Measurements from ENCODE around the gene LIN28B. TPM values are rescaled to one million over a fixed set of nuclear protein-coding genes. Genes with fewer than 3 reads are reported as not detected.

Gene LIN28B, protein sequence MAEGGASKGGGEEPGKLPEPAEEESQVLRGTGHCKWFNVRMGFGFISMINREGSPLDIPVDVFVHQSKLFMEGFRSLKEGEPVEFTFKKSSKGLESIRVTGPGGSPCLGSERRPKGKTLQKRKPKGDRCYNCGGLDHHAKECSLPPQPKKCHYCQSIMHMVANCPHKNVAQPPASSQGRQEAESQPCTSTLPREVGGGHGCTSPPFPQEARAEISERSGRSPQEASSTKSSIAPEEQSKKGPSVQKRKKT
- not detected for total RNA-seq

DNA sequence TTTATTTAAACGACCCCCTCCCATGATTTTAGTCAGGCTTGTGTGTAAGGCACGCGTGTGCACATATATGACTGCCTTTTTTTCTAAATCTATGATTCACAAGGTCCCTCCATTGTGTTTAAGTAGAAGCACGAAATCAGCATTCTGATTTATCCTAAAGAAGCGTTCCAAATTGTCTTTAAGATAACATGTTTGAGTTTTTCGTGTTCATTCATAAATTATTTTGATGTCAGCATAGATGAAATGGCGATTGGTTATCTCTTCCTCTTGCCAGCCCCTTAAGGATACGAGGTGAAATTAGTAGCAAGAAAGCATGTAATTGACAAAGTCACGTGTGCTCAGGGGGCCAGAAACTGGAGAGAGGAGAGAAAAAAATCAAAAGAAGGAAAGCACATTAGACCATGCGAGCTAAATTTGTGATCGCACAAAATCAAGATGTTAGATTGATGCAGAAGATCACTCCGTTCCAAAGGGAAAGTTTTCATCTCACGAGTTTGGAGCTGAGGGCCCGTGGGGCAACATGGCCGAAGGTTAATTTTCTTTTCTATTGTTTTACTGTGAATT, at the start of gene LIN28B:
TSS of gene LIN28B (plus strand) at position 377 of the 564 bp plus-strand sequence. CDS start at position 521, 144 bp downstream.
- Histone ChIP-seq H3K27me3 (peaks cover 0 to 38% of the 10 kb centered on the region in 2 donors), H3K27ac (no peak within 1 kb of the TSS), H3K36me3 (no peaks in the 10 kb centered on the region), H3K4me3 (no peak within 1 kb of the TSS), H3K4me1 (no peaks in the 10 kb centered on the region), H3K9me3 (no peaks in the 10 kb centered on the region)
- no peak for TF ChIP-seq POLR2A (IDR thresholded peaks at IDR 0.05)
- TF ChIP-seq, protein P1, sequence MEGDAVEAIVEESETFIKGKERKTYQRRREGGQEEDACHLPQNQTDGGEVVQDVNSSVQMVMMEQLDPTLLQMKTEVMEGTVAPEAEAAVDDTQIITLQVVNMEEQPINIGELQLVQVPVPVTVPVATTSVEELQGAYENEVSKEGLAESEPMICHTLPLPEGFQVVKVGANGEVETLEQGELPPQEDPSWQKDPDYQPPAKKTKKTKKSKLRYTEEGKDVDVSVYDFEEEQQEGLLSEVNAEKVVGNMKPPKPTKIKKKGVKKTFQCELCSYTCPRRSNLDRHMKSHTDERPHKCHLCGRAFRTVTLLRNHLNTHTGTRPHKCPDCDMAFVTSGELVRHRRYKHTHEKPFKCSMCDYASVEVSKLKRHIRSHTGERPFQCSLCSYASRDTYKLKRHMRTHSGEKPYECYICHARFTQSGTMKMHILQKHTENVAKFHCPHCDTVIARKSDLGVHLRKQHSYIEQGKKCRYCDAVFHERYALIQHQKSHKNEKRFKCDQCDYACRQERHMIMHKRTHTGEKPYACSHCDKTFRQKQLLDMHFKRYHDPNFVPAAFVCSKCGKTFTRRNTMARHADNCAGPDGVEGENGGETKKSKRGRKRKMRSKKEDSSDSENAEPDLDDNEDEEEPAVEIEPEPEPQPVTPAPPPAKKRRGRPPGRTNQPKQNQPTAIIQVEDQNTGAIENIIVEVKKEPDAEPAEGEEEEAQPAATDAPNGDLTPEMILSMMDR (IDR thresholded peaks at IDR 0.05) = no peak
- DNase-seq = no peak

DNA sequence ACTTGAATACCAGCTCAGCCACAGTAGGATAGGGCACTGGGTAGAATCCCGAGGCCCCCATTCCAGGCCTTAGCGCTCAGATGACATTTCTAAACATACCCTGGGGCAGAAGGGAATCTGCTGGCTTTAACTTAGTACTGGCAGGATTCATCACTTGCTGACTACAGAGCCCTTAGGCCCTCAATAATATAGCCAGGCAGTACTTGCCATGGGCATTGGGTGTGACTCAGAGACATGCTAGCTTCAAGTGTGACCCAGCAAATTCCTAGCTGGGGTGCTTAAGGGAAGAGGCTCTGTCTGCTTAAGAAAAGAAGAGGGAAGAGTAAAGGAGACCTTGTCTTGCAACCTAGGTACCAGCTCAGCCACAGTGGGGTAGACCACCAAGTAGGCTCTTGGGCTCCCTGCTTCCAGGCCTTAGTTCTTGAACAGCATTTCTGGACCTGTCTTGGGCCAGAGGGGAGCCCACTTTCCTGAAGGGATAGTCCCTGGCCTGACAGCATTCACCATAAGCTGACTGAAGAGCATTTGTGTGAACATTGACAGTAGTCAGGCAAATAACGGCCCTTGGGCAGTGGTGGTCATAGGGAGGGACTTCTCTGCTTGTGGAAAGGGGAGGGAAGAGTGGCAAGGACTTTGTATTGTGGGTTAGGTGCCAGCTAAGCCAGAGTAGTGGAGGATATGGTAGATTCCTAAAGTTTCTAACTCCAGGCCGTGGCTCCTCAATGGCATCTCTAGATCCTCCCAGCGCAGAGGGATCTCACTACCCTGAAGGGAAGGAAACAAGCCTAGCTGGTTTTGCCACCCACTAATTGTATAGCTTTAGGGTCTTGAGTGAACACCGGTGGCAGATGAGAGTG, 48.6 kb upstream of the LIN28B start:
- Histone ChIP-seq H3K4me1 (no peaks in the 10 kb centered on the region), H3K27ac (no peak overlapping the region), H3K36me3 (no peaks in the 10 kb centered on the region), H3K27me3 (no peaks in the 10 kb centered on the region), H3K9me3 (no peaks in the 10 kb centered on the region), H3K4me3 (no peak overlapping the region)
- no peak for TF ChIP-seq POLR2A (IDR thresholded peaks at IDR 0.05)
- TF ChIP-seq, protein P1 (IDR thresholded peaks at IDR 0.05) = no peak
- DNase-seq = no peak

DNA sequence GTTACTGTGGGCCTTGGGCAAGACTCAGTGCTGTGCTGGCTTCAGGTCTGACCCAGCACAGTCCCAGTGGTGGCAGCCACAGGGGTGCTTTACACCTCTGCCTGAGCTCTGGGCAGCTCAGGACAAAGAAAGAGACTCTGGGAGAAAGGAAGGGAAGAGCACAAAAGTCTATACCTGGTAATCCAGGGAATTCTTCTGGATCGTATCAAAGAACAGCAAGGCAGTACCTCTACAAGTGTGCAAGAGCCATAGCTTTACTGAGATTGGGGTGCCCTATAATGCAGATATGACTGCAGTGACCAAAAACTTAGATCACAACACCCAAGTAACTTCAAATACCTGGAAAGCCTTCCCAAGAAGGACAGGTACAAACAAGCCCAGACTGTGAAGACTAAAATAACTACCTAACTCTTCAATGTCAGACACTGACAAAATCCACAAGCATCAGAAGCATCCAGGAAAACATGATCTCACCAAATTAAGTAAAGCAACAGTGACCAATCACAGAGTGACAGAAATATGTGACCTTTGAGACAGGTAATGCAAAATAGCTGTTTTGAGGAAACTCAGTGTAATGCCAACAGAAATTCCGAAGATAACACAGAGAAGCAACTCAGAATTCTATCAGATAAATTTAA, 47.9 kb upstream of the LIN28B start:
- Histone ChIP-seq H3K4me1 (no peaks in the 10 kb centered on the region), H3K4me3 (no peak overlapping the region), H3K27ac (no peak overlapping the region), H3K36me3 (no peaks in the 10 kb centered on the region), H3K9me3 (no peaks in the 10 kb centered on the region), H3K27me3 (no peaks in the 10 kb centered on the region)
- TF ChIP-seq, protein P1 (IDR thresholded peaks at IDR 0.05) = no peak
- no peak for TF ChIP-seq POLR2A (IDR thresholded peaks at IDR 0.05)
- no peak for DNase-seq

GRCh38 chr6:104921896-104922295, 35.0 kb upstream of the LIN28B start:
- H3K27me3 ChIP-seq = no peaks in the 10 kb centered on the region
- no peak for DNase-seq
- H3K4me1 ChIP-seq = no peaks in the 10 kb centered on the region
- H3K27ac ChIP-seq = no peak overlapping the region
- no peaks in the 10 kb centered on the region for H3K9me3 ChIP-seq
- TF ChIP-seq, protein P1 (IDR thresholded peaks at IDR 0.05) = no peak
- TF ChIP-seq POLR2A (IDR thresholded peaks at IDR 0.05) = no peak
- H3K4me3 ChIP-seq = no peak overlapping the region
- no peaks in the 10 kb centered on the region for H3K36me3 ChIP-seq

DNA sequence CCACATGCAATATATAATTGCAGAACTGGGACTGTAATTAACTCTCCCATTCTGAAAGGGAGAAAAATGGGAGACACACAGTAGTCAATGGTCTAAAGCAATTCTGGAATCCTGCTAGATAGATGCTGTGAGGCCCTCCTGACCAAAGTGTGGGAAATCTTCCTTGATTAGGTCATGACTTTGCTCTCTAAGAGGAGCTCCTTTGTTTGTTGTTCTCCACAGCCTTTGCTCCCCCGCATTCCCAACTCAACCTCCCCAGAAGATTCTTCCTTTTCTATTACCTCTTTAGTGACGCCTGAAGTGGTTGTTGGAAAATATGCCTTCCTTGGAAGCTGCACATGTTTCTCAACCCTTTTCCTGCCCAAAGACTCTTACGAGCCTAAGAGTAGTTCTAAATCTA, 28.8 kb upstream of the LIN28B start:
- H3K27me3 ChIP-seq = no peaks in the 10 kb centered on the region
- TF ChIP-seq, protein P1 (IDR thresholded peaks at IDR 0.05) = no peak
- no peak for TF ChIP-seq POLR2A (IDR thresholded peaks at IDR 0.05)
- H3K36me3 ChIP-seq = no peaks in the 10 kb centered on the region
- no peak overlapping the region for H3K4me3 ChIP-seq
- no peaks in the 10 kb centered on the region for H3K9me3 ChIP-seq
- no peaks in the 10 kb centered on the region for H3K4me1 ChIP-seq
- DNase-seq = no peak
- H3K27ac ChIP-seq = no peak overlapping the region
